ENCODE results near the gene MYZAP. TPM values are rescaled to one million over a fixed set of nuclear protein-coding genes. Genes with fewer than 3 reads are reported as not detected.

The MYZAP gene
- total RNA-seq, 1 experiment from 2014 or later, result 6.0 TPM

DNA sequence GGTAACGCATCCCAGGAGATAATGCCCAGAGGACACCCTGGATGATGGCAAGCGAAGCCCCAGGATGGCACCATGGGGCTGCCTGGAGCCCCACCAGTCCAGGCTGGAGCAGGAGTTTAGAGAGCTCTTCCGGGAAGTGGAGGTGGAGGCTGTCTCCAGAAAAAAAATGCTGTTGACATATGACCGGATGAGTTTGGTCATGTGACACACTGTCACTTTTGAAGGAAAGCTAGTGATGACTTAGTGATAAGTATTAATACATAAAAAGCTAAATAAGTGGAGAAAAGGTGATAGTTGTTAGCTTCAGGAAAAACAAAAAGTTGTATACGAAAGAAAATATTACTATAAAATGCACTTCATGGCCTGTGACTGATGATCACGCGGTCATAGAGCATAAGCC is 20.0 kb upstream of the MYZAP start:
- intact Hi-C loops (cut with micrococcal nuclease), result no loop called here
- Histone ChIP-seq H3K27ac (ENCODE audit: low read length) (peak overlapping the region; percentile 82), H3K9me2 (replicated peaks; ENCODE audit: low read length) (no peaks in the 10 kb centered on the region), H3K36me3 (ENCODE audit: low read depth, low read length) (no peaks in the 10 kb centered on the region), H3K27me3 (ENCODE audit: low read length) (no peaks in the 10 kb centered on the region), H3F3A (ENCODE audit: low read length, unreplicated experiment) (no peaks in the 10 kb centered on the region), H3K4me2 (ENCODE audit: low read length) (peak overlapping the region; percentile 75), H3K4me3 (ENCODE audit: low read length) (peak overlapping the region; percentile 27; the same call in 1 of the 2 replicates), H2AFZ (ENCODE audit: low read length) (peak overlapping the region; percentile 64; the same call in 1 of the 2 replicates), H3K9me3 (ENCODE audit: low read length) (no peaks in the 10 kb centered on the region), H4K20me1 (ENCODE audit: low read length) (no peaks in the 10 kb centered on the region), H3K79me2 (ENCODE audit: low read length) (no peaks in the 10 kb centered on the region), H3K9ac (ENCODE audit: low read length) (peak overlapping the region; percentile 40), H3K4me1 (ENCODE audit: insufficient read depth, low read length) (peaks cover 26% of the 10 kb centered on the region)
- ChIA-PET CTCF (no interaction called here), POLR2A (ENCODE audit: unreplicated experiment) (no interaction called here)
- no peak for ATAC-seq
- DNase-seq, result no peak
- TF ChIP-seq, protein P1, sequence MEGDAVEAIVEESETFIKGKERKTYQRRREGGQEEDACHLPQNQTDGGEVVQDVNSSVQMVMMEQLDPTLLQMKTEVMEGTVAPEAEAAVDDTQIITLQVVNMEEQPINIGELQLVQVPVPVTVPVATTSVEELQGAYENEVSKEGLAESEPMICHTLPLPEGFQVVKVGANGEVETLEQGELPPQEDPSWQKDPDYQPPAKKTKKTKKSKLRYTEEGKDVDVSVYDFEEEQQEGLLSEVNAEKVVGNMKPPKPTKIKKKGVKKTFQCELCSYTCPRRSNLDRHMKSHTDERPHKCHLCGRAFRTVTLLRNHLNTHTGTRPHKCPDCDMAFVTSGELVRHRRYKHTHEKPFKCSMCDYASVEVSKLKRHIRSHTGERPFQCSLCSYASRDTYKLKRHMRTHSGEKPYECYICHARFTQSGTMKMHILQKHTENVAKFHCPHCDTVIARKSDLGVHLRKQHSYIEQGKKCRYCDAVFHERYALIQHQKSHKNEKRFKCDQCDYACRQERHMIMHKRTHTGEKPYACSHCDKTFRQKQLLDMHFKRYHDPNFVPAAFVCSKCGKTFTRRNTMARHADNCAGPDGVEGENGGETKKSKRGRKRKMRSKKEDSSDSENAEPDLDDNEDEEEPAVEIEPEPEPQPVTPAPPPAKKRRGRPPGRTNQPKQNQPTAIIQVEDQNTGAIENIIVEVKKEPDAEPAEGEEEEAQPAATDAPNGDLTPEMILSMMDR (conservative IDR thresholded peaks at IDR 0.05; ENCODE audit: low read depth, low read length), result no peak
- TF ChIP-seq EZH2phosphoT487 (IDR thresholded peaks at IDR 0.05; ENCODE audit: borderline replicate concordance, low read length), result no peak
- no peak for TF ChIP-seq EZH2 (IDR thresholded peaks at IDR 0.05; ENCODE audit: low read length, unreplicated experiment)
- BruUV-seq (replicated peaks), result no TSS peak

DNA sequence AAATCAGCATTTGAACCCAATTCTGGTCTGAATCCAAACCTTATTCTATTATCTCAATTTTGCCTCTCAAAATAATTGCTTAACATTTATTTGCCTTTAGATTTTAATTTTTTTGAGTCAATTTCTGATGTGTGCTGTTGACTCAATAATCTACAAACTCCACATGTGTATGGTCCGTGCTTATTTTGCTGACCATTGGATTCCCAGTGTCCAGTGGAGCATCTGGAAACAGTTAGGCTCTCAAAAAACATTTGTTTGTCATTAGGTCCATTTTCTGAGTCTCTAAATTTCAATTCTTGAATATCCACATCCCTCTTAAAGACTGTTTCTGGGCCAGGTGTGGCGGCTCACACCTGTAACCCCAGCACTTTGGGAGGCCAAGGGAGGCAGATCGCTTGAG is 19.2 kb upstream of the MYZAP start:
- Histone ChIP-seq H3F3A (ENCODE audit: low read length, unreplicated experiment) (no peaks in the 10 kb centered on the region), H4K20me1 (ENCODE audit: low read length) (no peaks in the 10 kb centered on the region), H3K9me3 (ENCODE audit: low read length) (no peaks in the 10 kb centered on the region), H3K27ac (ENCODE audit: low read length) (no peak overlapping the region), H3K9me2 (replicated peaks; ENCODE audit: low read length) (no peaks in the 10 kb centered on the region), H3K4me2 (ENCODE audit: low read length) (no peak overlapping the region), H3K36me3 (ENCODE audit: low read depth, low read length) (no peaks in the 10 kb centered on the region), H3K9ac (ENCODE audit: low read length) (no peak overlapping the region), H3K4me3 (ENCODE audit: low read length) (no peak overlapping the region), H3K4me1 (ENCODE audit: insufficient read depth, low read length) (peaks cover 20% of the 10 kb centered on the region), H3K79me2 (ENCODE audit: low read length) (no peaks in the 10 kb centered on the region), H2AFZ (ENCODE audit: low read length) (no peak overlapping the region), H3K27me3 (ENCODE audit: low read length) (no peaks in the 10 kb centered on the region)
- CTCF ChIA-PET, result no interaction called here
- TF ChIP-seq EZH2 (IDR thresholded peaks at IDR 0.05; ENCODE audit: low read length, unreplicated experiment) (no peak), EZH2phosphoT487 (IDR thresholded peaks at IDR 0.05; ENCODE audit: borderline replicate concordance, low read length) (no peak)
- TF ChIP-seq, protein P1 (conservative IDR thresholded peaks at IDR 0.05; ENCODE audit: low read depth, low read length), result no peak
- ATAC-seq (no peak), DNase-seq (no peak)
- POLR2A ChIA-PET (ENCODE audit: unreplicated experiment), result no interaction called here
- no TSS peak for BruUV-seq (replicated peaks)
- intact Hi-C loops (cut with micrococcal nuclease), result no loop called here

DNA sequence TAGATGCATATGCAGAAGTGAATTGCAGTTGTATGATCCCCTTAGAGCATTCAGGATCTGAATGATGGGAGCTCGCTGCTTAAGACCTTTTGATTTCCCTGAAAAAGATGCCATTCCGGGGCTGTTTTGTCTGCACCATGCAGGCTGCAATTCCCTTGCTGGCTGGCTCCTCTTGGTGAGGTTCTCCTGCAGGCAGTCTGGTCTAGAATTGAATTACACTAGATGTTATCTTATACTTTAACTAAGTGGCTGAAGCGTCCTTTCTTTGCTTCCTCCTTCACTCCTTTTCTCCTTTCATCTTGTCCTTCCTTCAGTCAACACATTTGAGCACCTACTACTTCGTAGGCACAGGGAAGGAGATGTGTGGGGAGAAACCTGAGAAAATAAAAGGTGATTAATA is 18.6 kb upstream of the MYZAP start:
- no TSS peak for BruUV-seq (replicated peaks)
- no peaks in the 10 kb centered on the region for H4K20me1 ChIP-seq (ENCODE audit: low read length)
- CTCF ChIA-PET, result no interaction called here
- H2AFZ ChIP-seq (ENCODE audit: low read length), result no peak overlapping the region
- no peaks in the 10 kb centered on the region for H3K79me2 ChIP-seq (ENCODE audit: low read length)
- H3K9ac ChIP-seq (ENCODE audit: low read length), result no peak overlapping the region
- H3K4me3 ChIP-seq (ENCODE audit: low read length), result no peak overlapping the region
- no peaks in the 10 kb centered on the region for H3K27me3 ChIP-seq (ENCODE audit: low read length)
- peaks cover 20% of the 10 kb centered on the region for H3K4me1 ChIP-seq (ENCODE audit: insufficient read depth, low read length)
- H3K27ac ChIP-seq (ENCODE audit: low read length), result no peak overlapping the region
- H3K9me3 ChIP-seq (ENCODE audit: low read length), result no peaks in the 10 kb centered on the region
- intact Hi-C loops (cut with micrococcal nuclease), result no loop called here
- no peaks in the 10 kb centered on the region for H3K9me2 ChIP-seq (replicated peaks; ENCODE audit: low read length)
- no peak overlapping the region for H3K4me2 ChIP-seq (ENCODE audit: low read length)
- DNase-seq (no peak), ATAC-seq (no peak)
- TF ChIP-seq EZH2 (IDR thresholded peaks at IDR 0.05; ENCODE audit: low read length, unreplicated experiment), result no peak
- no peak for TF ChIP-seq EZH2phosphoT487 (IDR thresholded peaks at IDR 0.05; ENCODE audit: borderline replicate concordance, low read length)
- TF ChIP-seq, protein P1 (conservative IDR thresholded peaks at IDR 0.05; ENCODE audit: low read depth, low read length), result no peak
- no peaks in the 10 kb centered on the region for H3K36me3 ChIP-seq (ENCODE audit: low read depth, low read length)
- POLR2A ChIA-PET (ENCODE audit: unreplicated experiment), result interaction anchor here (0.6 kb wide), 1 partner anchor 130 kb away, joined by 4 read pairs; no protein-coding TSS in a partner anchor
- no peaks in the 10 kb centered on the region for H3F3A ChIP-seq (ENCODE audit: low read length, unreplicated experiment)

Data from PC-3 (cell line).